Hematopoietic multipotent progenitor cell treated with erythropoietin and hydrocortisone succinate and interleukin-3 and kit ligand, for 4 days (in vitro differentiated cells): ENCODE data around the gene F11R.
"Not testable (repeated sequence)": the region's sequence is repeated elsewhere in the genome, so short reads cannot be mapped to it uniquely, and the experiment has no call there.

Source experiments
- DNase-seq: peaks from one replicate; pipeline ENCODE4 v3.0.0-alpha.2; 2015

Gene F11R

DNA sequence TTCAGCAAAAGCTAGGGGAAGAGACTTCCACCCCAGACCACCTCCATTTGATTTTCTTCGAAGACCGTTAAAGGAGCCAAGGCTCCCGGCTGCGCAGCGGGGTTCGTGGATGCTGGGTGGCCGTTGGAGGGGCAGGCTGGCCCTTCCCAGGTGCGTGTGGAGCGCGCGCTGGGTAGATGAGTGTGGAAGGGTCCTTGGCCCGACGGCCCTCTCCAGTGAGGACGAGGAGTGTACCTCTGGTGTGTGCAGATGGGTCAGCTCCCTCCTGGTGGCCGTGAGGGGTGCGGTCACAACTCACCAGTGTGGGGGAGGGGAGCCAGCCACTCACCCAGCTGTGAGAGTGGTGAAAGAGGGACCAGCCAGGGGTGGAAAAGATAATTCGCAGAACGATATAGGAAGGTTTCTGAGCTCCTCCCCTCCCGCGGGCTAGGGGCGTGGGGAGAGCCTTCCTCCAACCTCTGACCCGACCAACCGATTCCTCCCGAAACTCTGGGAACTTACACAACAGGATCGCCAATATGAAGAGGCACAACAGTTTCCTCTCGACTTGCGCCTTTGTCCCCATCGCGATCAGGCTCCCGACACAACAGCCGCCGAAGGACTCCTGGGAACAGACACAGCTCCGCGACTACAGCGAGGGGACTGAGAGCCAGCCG lies at the start of gene F11R:
F11R (minus strand) TSS at position 644 of the 656 bp plus-strand sequence; CDS start at position 565, 79 bp downstream.
- DNase-seq, result peak; percentile 90

DNA sequence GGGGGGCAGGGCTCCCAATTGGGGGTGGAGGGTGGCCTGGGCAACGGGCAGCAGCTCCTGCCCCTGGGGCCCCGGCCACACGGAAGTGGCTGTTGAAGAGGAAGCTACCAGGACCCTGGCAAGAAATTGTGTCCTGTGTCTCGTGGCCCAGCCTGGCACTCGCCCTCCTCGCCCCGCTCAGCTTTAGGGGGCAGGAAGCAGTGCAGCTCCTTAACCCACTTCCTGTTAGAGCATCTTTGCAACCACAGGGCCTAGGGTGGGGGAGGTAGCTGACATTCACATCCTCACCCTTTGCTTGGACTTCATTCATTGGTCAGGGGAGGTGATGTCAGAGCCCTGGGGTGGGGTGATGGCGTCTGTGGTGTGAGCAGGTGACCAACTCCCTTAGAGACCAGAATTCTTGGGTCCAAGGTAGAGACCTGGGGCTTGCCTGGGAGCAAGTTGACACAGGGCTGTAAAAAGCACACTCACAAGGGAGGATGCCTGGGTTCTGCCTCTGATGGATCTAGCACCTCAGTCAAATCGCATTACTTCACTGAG lies 48.8 kb upstream of the F11R start, which contains the start of gene ARHGAP30:
ARHGAP30 (minus strand) TSS at position 161 of the 540 bp plus-strand sequence. CDS start 267 bp downstream, outside the sequence.
- DNase-seq, result peak; percentile 96

- peak; percentile 21 for DNase-seq
Observed at GRCh38 chr1:161069241-161069640, 48.3 kb upstream of the F11R start.

DNA sequence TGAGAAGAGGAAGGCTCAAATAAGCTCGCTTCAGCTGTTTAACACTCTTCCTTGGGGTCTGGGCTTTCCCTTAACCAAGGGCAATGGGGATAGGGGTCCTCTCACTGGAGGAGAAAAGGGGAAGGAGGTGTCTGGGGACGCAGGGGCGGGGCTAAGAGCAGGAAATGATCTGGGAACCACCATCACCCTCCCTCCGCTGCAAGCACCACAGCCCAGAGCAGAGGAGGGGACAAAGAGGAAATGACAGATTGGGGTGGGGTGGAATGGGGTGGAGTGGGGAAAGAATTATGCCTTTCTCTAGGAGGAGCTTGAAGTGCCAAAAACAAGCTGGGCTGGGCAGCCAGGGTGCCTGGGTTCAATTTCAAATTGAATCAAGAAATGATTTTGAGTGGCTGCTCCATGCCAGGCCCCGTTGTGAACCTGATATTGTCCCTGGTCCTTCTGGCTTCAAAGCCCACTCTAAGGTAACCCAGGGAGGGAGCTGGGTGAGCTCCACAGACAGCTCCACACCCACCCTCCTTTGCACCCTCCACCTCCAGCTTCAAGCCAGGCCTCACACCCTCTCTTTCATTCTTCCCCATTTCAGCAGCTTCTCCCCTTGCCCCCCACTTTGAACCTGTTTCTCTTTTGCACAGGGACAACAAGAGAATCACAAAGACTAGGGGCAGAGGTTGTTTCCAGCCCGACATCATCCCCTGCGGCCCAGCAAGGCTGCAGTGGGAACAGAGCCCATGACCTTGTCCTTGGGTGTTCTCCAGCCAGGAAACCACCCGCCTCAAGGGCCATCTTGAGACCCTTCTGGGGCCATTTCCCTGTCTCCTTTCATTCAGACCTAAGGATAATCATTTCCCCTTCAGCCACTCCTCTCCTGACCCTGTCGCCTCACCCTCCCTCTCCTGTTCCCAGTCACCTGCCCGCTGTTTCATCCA lies 47.6 kb upstream of the F11R start:
- DNase-seq, result peak; percentile 96

GRCh38 chr1:161066694-161067093 lies 45.7 kb upstream of the F11R start:
- no peak for DNase-seq

DNA sequence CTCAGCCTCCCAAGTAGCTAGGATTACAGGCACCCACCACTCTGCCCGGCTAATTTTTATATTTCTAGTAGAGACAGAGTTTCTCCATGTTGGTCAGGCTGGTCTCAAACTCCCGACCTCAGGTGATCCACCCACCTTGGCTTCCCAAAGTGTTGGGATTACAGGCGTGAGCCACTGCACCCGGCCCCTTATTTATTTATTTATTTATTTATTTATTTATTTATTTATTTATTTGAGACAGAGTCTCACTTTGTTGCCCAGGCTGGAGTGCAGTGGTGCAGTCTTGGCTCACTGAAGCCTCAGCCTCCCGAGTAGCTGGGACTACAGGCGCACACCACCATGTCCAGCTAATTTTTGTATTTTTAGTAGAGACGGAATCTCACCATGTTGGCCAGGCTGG lies 44.7 kb upstream of the F11R start:
- DNase-seq, result not testable (repeated sequence)

DNA sequence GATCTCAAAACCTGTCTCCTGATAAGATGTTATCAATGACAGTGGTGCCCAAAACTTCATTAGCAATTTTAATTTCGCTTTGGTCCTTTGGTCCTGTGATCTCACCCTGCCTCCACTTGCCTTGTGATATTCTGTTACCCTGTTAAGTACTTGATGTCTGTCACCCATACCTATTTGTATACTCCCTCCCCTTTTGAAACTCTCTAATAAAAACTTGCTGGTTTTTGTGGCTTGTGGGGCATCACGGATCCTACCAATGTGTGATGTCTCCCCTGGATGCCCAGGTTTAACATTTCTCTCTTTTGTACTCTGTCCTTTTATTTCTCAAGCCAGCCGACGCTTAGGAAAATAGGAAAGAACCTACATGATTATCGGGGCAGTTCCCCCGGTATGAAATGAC lies 43.0 kb upstream of the F11R start:
- DNase-seq, result not testable (repeated sequence)

GRCh38 chr1:161061419-161061818 lies 40.5 kb upstream of the F11R start:
- no peak for DNase-seq

GRCh38 chr1:161059293-161059692 lies 38.3 kb upstream of the F11R start:
- DNase-seq, result no peak

DNA sequence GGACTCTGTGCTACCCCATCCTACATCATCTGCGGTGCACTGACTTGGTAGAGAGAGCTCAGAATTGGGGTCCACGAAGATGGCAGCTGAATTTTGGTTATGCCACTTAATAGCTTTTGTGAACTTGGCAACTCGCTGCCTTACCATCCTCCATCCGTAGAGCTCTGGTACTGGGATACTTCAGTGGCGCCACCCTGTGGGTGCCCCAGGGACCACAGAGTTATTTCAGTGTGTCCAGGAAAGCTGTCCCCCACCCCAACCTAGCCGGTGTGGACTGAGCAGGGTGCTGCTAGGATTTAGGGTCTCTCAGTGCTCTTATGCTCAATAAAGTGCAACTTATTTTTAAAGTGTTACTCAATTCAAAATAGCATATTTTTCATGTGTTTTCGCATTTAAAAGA lies 33.9 kb upstream of the F11R start:
- no peak for DNase-seq

DNA sequence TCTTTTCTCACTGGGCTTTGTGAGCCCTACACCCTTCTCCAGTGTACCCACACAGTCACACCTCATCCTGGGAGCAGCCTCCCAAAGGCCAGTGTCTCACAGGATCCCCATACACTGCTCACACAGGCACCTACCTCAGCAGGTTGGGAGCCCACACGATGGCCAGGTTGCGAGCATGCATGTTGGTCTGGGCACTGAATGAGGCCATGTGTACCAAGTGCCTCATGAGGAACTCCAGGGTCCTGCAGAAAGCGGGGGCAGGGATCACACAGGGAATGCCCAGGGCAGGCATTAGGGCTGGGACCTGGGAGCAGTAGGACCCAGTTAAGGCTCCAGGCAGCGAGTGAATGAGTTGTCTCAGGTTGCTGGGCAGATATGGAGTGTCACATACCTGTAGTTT lies 33.3 kb upstream of the F11R start:
- no peak for DNase-seq

GRCh38 chr1:161052899-161053298 lies 31.9 kb upstream of the F11R start:
- no peak for DNase-seq

DNA sequence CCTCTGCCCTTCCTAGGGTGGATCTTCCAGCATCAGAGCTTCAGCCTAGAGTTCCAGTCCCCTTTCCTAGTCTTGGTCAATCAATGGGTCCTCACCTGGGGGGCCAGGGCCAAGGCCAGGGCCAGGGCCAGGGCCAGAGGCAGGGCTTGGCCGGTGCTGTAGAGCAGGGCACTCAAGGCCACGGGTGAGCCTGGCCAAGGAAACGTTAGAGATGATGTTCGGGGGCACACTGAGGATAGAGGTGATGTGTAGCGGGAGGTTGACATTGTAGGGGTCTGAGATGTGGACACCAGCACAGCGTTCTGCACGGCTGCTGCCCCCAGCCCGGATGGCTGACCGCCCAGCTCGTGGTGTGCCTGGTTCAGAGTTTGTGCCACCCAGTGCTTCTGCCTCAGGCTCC lies 30.3 kb upstream of the F11R start:
- DNase-seq, result no peak

DNA sequence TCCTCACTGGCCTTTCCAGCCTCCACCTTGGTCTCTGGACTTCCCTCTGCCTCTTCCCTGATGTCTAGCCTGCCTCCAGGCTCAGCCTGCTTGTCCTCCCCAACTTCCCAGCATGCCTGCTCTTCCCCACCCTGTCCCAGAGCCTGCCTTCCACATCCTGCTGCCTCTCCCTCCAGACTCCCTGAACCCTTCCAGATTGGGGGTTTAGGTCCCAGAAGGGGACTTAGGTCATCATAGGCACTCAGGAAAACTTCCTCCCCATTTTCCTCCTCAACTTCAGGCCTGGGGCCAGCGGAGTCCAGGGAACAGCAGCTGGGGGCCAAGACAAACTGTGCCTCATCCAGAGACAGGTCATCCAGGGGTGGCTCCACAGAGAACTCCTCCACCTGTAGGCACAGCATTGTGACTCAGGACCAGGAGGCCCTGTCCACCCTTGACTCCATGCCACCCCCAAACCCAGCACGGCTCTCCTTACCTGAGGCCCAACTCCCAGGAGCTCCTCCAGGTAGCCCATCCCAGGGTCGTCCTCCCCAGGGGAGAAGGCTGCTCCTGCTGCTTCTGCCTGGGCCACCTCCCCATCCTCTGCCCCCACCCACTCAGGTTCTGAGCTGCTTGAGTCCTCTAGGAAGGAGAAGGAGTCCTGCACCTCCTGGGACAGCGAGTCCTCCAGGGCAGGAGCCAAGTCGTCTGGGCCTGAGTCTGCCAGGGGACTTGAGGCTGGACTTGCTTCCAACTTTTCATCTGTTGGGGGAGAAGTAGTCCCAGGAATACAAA lies 28.2 kb upstream of the F11R start:
- DNase-seq, result no peak

DNA sequence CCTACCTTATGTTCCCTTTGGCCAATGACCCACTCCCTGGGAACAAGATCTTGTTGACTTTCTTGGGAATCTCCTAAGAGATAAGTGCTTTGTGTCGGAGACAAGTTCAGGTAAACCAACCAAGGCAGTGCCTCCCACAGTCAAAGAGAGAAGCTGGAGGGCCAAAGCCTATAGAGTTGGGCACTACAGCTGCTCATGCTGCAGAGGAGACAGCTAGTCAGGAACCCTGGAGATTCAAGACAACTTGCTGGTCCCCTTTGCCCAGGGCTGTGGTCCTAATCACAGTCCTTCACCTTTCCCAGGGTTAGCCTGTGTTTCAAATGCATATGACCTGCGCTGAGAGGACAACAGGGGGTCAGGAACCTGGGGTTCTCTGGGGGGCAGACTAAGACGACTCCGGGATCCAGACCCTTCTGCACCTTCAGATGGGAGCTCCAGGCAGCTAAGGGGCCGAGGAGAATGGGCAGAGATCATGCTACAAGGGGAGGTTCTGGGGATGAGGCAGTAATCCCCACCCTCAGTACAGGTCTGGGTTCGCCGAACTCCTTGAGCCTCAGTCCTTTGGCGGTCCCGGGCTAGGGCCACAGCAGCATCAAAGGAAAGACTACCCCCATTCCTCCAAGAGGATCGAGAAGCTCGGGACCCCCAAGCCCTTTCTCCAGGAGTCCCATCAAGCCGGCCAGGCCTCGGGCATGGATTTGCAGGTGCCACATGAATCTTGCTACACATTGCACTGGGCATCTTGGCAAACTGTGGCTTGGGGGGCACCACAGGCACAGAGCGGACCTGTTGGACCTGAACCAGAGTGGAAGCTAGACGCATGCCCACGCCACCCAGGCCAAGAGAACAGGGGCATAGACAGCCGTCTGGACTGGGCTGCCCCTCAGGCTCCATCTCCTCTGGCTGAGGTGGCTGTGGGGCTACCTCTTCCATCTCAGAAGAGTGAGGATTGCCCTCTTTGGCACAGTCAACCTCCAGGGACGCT lies 26.8 kb upstream of the F11R start:
- no peak for DNase-seq

DNA sequence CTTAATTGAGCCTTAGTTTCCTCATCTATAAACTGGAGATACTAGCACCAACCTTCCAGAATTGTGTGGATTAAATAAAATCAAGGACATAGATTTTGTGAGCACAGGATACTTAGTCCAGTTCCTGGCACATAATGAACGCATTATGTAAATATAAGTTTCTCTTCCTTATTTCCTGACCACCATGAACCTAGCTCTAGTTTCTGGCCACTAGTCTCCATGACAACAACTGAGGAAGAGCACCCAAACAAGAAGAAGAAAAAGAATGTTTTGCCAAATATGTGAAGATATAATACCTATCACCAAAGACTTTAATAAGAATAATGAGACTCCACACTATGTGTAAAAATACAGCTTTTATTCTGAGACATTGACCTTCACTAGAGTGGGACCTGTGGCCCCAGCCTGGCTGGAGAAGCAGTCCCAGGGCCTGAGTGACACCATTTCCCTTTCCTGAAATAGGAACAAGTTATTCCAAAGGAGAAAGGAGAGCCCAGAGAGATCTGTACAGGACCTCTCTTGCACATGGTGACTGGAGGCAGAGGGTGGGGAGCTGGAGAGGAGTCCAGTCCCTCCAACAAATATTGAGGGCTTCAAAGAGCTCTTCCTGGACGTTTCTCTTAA lies 25.8 kb upstream of the F11R start:
- DNase-seq, result peak; percentile 48

DNA sequence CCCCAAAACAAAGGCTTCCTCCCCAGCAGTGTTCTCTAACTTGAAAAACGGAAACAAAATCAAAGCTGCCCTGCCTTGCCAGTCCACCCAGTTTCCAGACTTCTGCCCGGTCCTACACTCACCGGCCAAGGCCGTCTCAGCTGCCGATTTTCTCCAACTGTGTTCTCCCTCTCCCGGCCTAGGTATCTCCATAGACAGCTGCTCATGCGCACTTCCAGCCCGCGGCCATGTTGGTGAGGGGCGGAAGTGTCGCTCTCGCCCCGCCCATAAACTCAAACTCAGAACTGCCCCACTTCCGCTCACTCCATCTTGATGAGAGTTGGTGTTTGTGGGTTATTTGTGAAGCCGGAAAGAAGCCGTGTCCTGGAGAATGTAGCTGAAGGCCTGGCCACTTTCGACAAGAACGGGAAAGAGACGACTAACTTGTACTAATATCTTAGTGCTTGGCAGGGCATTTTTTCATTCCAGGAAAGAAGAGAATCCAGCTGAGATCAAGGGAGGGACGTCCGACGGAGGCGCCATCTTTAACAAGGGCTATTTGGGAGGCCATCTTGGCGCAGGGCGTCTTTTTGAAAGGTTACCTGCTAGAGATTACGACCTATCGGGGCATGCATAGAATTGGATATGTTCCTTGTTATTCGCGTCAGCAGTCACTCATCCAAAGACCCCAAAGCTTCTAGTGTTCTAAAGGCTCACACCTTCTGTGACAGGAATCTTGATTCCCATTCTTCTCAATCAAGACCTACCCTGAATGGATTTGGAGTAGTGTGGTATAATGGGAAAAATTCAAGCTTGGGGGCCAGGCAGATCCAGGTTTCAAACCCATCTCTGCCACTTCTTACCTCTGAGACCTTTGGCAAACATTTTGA lies 25.0 kb upstream of the F11R start, which contains the start of gene USF1:
USF1 (minus strand) TSS at position 242 of the 869 bp plus-strand sequence. CDS start 2,702 bp downstream, outside the sequence.
- peak; percentile 98 for DNase-seq

DNA sequence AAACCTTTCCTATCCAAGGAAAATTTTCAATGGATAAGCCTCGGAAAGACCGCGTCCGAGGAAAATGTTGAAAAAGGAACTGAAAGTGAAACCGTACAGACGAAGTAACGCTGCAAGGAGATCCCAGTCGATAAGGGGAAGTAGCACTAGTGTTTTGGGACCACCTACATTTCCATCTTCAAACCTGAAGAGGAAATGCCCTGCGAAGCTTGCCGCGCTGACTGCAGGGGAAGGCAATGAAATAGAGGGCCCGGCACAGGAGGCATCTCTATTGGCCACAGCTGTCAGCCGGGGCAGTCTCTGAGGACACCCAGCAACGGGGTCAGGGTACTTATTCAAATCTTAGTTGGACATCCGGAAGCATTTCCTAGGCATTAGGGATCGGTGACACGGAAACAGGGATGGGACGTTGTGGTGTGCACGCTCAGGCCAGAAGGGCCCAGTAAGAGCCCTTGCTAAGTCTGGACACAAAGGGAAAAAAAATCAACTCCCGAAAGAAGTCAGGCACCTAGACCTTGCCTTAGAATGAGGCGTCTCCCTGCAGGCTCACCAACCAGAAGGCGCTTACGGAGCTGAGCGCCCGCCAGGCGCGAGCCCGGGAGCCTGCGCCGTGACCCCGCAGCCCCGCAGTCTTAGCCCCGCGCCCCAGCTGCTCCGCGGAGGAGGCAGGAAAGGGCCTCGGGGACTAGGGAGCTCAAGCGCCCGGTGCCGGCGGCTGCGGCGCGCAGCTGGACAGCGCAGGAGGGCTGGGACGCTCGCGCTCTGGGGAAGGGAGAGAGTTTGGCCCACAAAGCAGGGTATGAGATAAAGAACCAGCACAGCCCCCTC lies 24.2 kb upstream of the F11R start:
- peak; percentile 94 for DNase-seq

GRCh38 chr1:161044535-161044907 lies 23.6 kb upstream of the F11R start:
- peak; percentile 37 for DNase-seq
